Stimulated activated CD8-positive, alpha-beta memory T cell treated with anti-CD3 and anti-CD28 coated beads, Interleukin-4, amount 100 ng/mL, for 1 hour (primary cell): ENCODE results near the gene OR10A3.

Source experiments
- DNase-seq, 2 donors: peaks; one replicate each; pipeline ENCODE4 v3.0.0-alpha.2; 2020; ENCODE audit warnings: low read depth in 2 of 2, low spot score in 1 of 2

The OR10A3 gene

GRCh38 chr11:7893796-7894195 is 47.7 kb downstream of the OR10A3 start:
- DNase-seq = no peak

GRCh38 chr11:7892840-7893254 is 48.7 kb downstream of the OR10A3 start:
- DNase-seq = no peak

- no peak for DNase-seq
Observed at GRCh38 chr11:7892059-7892699, 49.3 kb downstream of the OR10A3 start.

- DNase-seq = no peak
Observed at GRCh38 chr11:7890417-7891172, 50.9 kb downstream of the OR10A3 start.

GRCh38 chr11:7889985-7890384 is 51.5 kb downstream of the OR10A3 start:
- DNase-seq = no peak
